H1 (cell line): ENCODE measurements around the gene FOLR3. TPM values are rescaled to one million over a fixed set of nuclear protein-coding genes. Genes with fewer than 3 reads are reported as not detected.

Experiments used
- CTCF ChIA-PET: fragments of 300-600 bp; sonication (Branson Sonifier 250); formaldehyde crosslinking; loops from one replicate; lab custom pipeline; 2021; ENCODE audit not compliant: partially characterized antibody; lab: Charles Lee
- POLR2A ChIA-PET: fragments of 300-600 bp; sonication (Branson Sonifier 250); formaldehyde crosslinking; loops from one replicate; lab custom pipeline; 2021; ENCODE audit warnings: inconsistent platforms; ENCODE audit not compliant: partially characterized antibody; lab: Charles Lee
- DNase-seq, 2 experiments: peaks; one replicate each; pipeline versions ENCODE4 v3.0.0 to v3.0.0-alpha.2; 2010 to 2022; ENCODE audit warnings: low spot score in 2 of 2, low read depth in 1 of 2, mixed read lengths in 1 of 2
- FAIRE-seq: peaks from 2 replicates; lab custom pipeline; 2011; peaks lifted over from hg19 to GRCh38; lab: Jason Lieb, UNC
- H2AFZ ChIP-seq: 2 replicates; pipeline ENCODE4 v1.8.1; 2012; ENCODE audit warnings: low read length, inconsistent platforms
- H2AK5ac ChIP-seq: 2 replicates; pipeline ENCODE4 v1.6.1; 2013; ENCODE audit warnings: low read depth, low read length
- H2BK120ac ChIP-seq: replicated peaks from 2 replicates; pipeline ENCODE3; 2013; ENCODE audit warnings: low read depth, low read length, inconsistent platforms
- H2BK12ac ChIP-seq: 2 replicates; pipeline ENCODE4 v1.6.1; 2013; ENCODE audit warnings: low read depth, low read length
- H2BK15ac ChIP-seq: 2 replicates; pipeline ENCODE4 v1.6.1; 2013; ENCODE audit warnings: low read length
- H2BK20ac ChIP-seq: 2 replicates; pipeline ENCODE4 v1.6.1; 2013; ENCODE audit warnings: low read length
- H2BK5ac ChIP-seq: 2 replicates; pipeline ENCODE4 v1.6.1; 2013; ENCODE audit warnings: low read depth, low read length
- H3K14ac ChIP-seq: 2 replicates; pipeline ENCODE4 v1.6.1; 2013; ENCODE audit warnings: inconsistent platforms; ENCODE audit not compliant: insufficient read length
- H3K18ac ChIP-seq: 2 replicates; pipeline ENCODE4 v1.6.1; 2013; ENCODE audit warnings: low read length; ENCODE audit errors: extremely low read depth
- H3K23ac ChIP-seq: 2 replicates; pipeline ENCODE4 v1.6.1; 2013; ENCODE audit warnings: inconsistent platforms; ENCODE audit not compliant: insufficient read length
- H3K23me2 ChIP-seq: 2 replicates; pipeline ENCODE4 v1.6.1; 2013; ENCODE audit warnings: low read depth, low read length
- H3K27ac ChIP-seq: 2 replicates; pipeline ENCODE4 v1.6.1; 2011; ENCODE audit warnings: low read depth, low read length, inconsistent platforms
- H3K27me3 ChIP-seq, 4 experiments: replicated peaks in 1 of 4; 1 replicate in 1 of 4; 2 replicates in 3 of 4; pipeline versions ENCODE4 v1.6.1 to v1.8.1; 2011 to 2013; ENCODE audit warnings: low read length in 3 of 4, mild to moderate bottlenecking in 3 of 4, inconsistent platforms in 2 of 4, mixed read lengths in 2 of 4, moderate library complexity in 1 of 4; ENCODE audit not compliant: control insufficient read depth in 3 of 4, insufficient read depth in 3 of 4; ENCODE audit errors: extremely low read depth in 1 of 4
- H3K36me3 ChIP-seq, 4 experiments: 2 replicates each; pipeline versions ENCODE4 v1.6.1 to v1.8.1; 2011 to 2013; ENCODE audit warnings: mild to moderate bottlenecking in 4 of 4, low read length in 3 of 4, moderate library complexity in 2 of 4, control low read depth in 1 of 4, inconsistent platforms in 1 of 4; ENCODE audit not compliant: insufficient read depth in 4 of 4, control insufficient read depth in 2 of 4
- H3K4ac ChIP-seq: replicated peaks from 2 replicates; pipeline ENCODE3; 2013; ENCODE audit warnings: low read length, low read depth, mixed read lengths, inconsistent platforms; ENCODE audit not compliant: insufficient read length
- H3K4me1 ChIP-seq, 4 experiments: replicated peaks in 1 of 4; 1 replicate in 1 of 4; 2 replicates in 3 of 4; pipeline versions ENCODE4 v1.6.1 to v1.8.1; 2011 to 2013; ENCODE audit warnings: low read length in 3 of 4, inconsistent platforms in 2 of 4, mixed read lengths in 1 of 4; ENCODE audit not compliant: insufficient read depth in 4 of 4, control insufficient read depth in 3 of 4
- H3K4me2 ChIP-seq, 2 experiments: 2 replicates each; pipeline versions ENCODE4 v1.6.1 to v1.8.1; 2011 to 2013; ENCODE audit warnings: low read depth in 2 of 2, low read length in 2 of 2, control low read depth in 1 of 2, inconsistent platforms in 1 of 2, mild to moderate bottlenecking in 1 of 2; ENCODE audit not compliant: insufficient read depth in 1 of 2
- H3K4me3 ChIP-seq, 4 experiments: fragments of 200-600, 300-600 bp in 1 of 4; sonication (generic), shearing (Covaris generic), sonication (Bioruptor Twin) in 1 of 4; 2 replicates each; pipeline versions ENCODE4 v1.5.1 to v1.8.1; 2011 to 2016; ENCODE audit warnings: low read length in 4 of 4, low read depth in 3 of 4, control low read depth in 2 of 4, inconsistent platforms in 2 of 4, mild to moderate bottlenecking in 2 of 4, mixed read lengths in 1 of 4, moderate library complexity in 1 of 4; ENCODE audit not compliant: insufficient read depth in 2 of 4; ENCODE audit errors: extremely low read depth in 1 of 4
- H3K56ac ChIP-seq: replicated peaks from 2 replicates; pipeline ENCODE3; 2013; ENCODE audit warnings: low read depth, mild to moderate bottlenecking, mixed read lengths, low read length, inconsistent platforms; ENCODE audit not compliant: insufficient read length
- H3K79me1 ChIP-seq: 2 replicates; pipeline ENCODE4 v1.6.1; 2013; ENCODE audit warnings: low read depth, low read length, control low read depth
- H3K79me2 ChIP-seq, 2 experiments: 2 replicates each; pipeline versions ENCODE4 v1.6.1 to v1.8.1; 2012 to 2013; ENCODE audit warnings: low read length in 2 of 2, mild to moderate bottlenecking in 2 of 2, inconsistent platforms in 1 of 2; ENCODE audit not compliant: insufficient read depth in 2 of 2, control insufficient read depth in 1 of 2
- H3K9ac ChIP-seq, 4 experiments: replicated peaks in 1 of 4; 1 replicate in 1 of 4; 2 replicates in 3 of 4; pipeline versions ENCODE4 v1.6.1 to v1.8.1; 2011 to 2013; ENCODE audit warnings: low read depth in 3 of 4, low read length in 3 of 4, control low read depth in 2 of 4, mild to moderate bottlenecking in 2 of 4, moderate library complexity in 2 of 4, inconsistent platforms in 1 of 4; ENCODE audit errors: extremely low read depth in 1 of 4
- H3K9me3 ChIP-seq, 2 experiments: 2 replicates each; pipeline versions ENCODE4 v1.6.1 to v1.8.1; 2012 to 2013; ENCODE audit warnings: mild to moderate bottlenecking in 2 of 2, moderate library complexity in 2 of 2, control low read depth in 1 of 2, inconsistent platforms in 1 of 2, low read depth in 1 of 2, low read length in 1 of 2, mixed read lengths in 1 of 2; ENCODE audit not compliant: insufficient read depth in 2 of 2
- H4K20me1 ChIP-seq, 2 experiments: replicated peaks in 1 of 2; 2 replicates each; pipeline versions ENCODE3 to v1.8.1; 2011 to 2013; ENCODE audit warnings: inconsistent platforms in 2 of 2, low read length in 2 of 2, mild to moderate bottlenecking in 1 of 2; ENCODE audit not compliant: insufficient read depth in 2 of 2, control insufficient read depth in 1 of 2
- H4K5ac ChIP-seq: 2 replicates; pipeline ENCODE4 v1.6.1; 2013; ENCODE audit warnings: low read length, low read depth, mixed read lengths, inconsistent platforms; ENCODE audit not compliant: insufficient read length
- H4K8ac ChIP-seq: 2 replicates; pipeline ENCODE4 v1.8.0; 2013; ENCODE audit warnings: mild to moderate bottlenecking, moderate library complexity, low read length, inconsistent platforms; ENCODE audit not compliant: insufficient read depth; ENCODE audit errors: extremely low read depth
- H4K91ac ChIP-seq: replicated peaks from 2 replicates; pipeline ENCODE3; 2013; ENCODE audit warnings: low read length, mixed read lengths, inconsistent platforms; ENCODE audit not compliant: insufficient read length
- HDAC2 ChIP-seq, 2 experiments: fragments of 300-600 bp in 1 of 2; sonication (generic) in 1 of 2; IDR thresholded peaks; 2 replicates each; pipeline ENCODE4 v1.6.1; 2011 to 2012; ENCODE audit warnings: low read depth in 2 of 2, low read length in 2 of 2, mild to moderate bottlenecking in 2 of 2, moderate library complexity in 2 of 2, borderline replicate concordance in 1 of 2, inconsistent platforms in 1 of 2
- KDM1A ChIP-seq: fragments of 200-600, 300-600 bp; sonication (generic); IDR thresholded peaks from 2 replicates; pipeline ENCODE4 v1.7.1; 2016; ENCODE audit warnings: mild to moderate bottlenecking, low read length, borderline replicate concordance
- RAD21 ChIP-seq, 2 experiments: IDR thresholded peaks in 1 of 2; conservative IDR thresholded peaks in 1 of 2; 2 replicates each; pipeline ENCODE4 v1.6.1; 2011; ENCODE audit warnings: low read depth in 2 of 2, low read length in 2 of 2, improper control_type of control experiment in 1 of 2, inconsistent platforms in 1 of 2, mild to moderate bottlenecking in 1 of 2, moderate library complexity in 1 of 2
- SAP30 ChIP-seq: fragments of 300-600 bp; sonication (generic); IDR thresholded peaks from 2 replicates; pipeline ENCODE4 v1.7.1; 2012; ENCODE audit warnings: low read length, moderate library complexity, mild to moderate bottlenecking, inconsistent platforms; ENCODE audit not compliant: insufficient read depth, insufficient replicate concordance
- WGBS, 2 experiments: shearing (Covaris generic) in 1 of 2; methylation state at CpG; one replicate each; pipeline versions ENCODE4 v1.1.6 to v1.1.7; 2013 to 2015; ENCODE audit warnings: low lambda C conversion rate in 2 of 2, mixed read lengths in 2 of 2, inconsistent platforms in 1 of 2, low coverage in 1 of 2, missing lambda C conversion rate in 1 of 2; ENCODE audit not compliant: insufficient replicate concordance in 2 of 2, insufficient coverage in 1 of 2, insufficient read length in 1 of 2; ENCODE audit errors: extremely low coverage in 1 of 2, missing lambda C conversion rate in 1 of 2; 5-methylcytosine and 5-hydroxymethylcytosine counted together
- polyA plus RNA-seq, 7 experiments: library from polyadenylated mRNA; depleted of rRNA in 3 of 7; stranded (reverse) in 5 of 7; unstranded in 2 of 7; fragments of >200 nt in 5 of 7; fragments of 200-250 nt in 2 of 7; gene quantifications; 1 replicate in 5 of 7; 2 replicates in 1 of 7; 4 replicates in 1 of 7; pipeline versions ENCODE4 v1.2.1 to v1.2.3, GENCODE V29; 2011 to 2013; ENCODE audit warnings: missing spikeins in 2 of 7, mixed read lengths in 2 of 7
- total RNA-seq: library from RNA; stranded (reverse); fragmentation: NEBNext Ultra II Directional; extraction: Animal tissue kit (Norgen Biotek cat#: 25700); gene quantifications from 2 replicates; pipeline ENCODE4 v1.2.1, GENCODE V29; 2021

Gene FOLR3
- total and polyA plus RNA-seq, 2 of the 8 experiments (the other 6 are each of a cell fraction or from before 2014, with no cell fraction given), result not detected

GRCh38 chr11:72111300-72112142 lies 24.0 kb upstream of the FOLR3 start:
- H3K27me3 ChIP-seq, result peaks cover 0 to 6% (median 0%) of the 10 kb centered on the region in 4 experiments; a peak in 6 of 7 replicates
- no peak overlapping the region for H4K91ac ChIP-seq
- H3K36me3 ChIP-seq, result peaks cover 0 to 2% (median 0%) of the 10 kb centered on the region in 4 experiments; a peak in 4 of 8 replicates
- no peaks in the 10 kb centered on the region for H3K9me3 ChIP-seq
- peaks cover 0 to 4% (median 0%) of the 10 kb centered on the region in 4 experiments; a peak in 4 of 7 replicates for H3K4me1 ChIP-seq
- H2AFZ ChIP-seq, result no peak overlapping the region
- peak overlapping the region; percentile 72 to 99 (median 91) for H3K9ac ChIP-seq
- H4K5ac ChIP-seq, result peak overlapping the region; percentile 24
- FAIRE-seq (no peak), DNase-seq (no peak)
- no peak overlapping the region for H3K4ac ChIP-seq
- WGBS, 2 experiments, result 19% methylated on average over 10 of the region's 10 CpGs; no CpG with 5 or more reads in 1 of the 2 experiments
- H2BK15ac ChIP-seq, result no peak overlapping the region
- no peak overlapping the region for H3K18ac ChIP-seq
- peak overlapping the region; percentile 83; the same call in 1 of the 2 replicates for H4K8ac ChIP-seq
- no peaks in the 10 kb centered on the region for H4K20me1 ChIP-seq
- H3K56ac ChIP-seq, result peak overlapping the region; percentile 14
- H2AK5ac ChIP-seq, result peak overlapping the region; percentile 19; the same call in 1 of the 2 replicates
- POLR2A ChIA-PET, result interaction anchor here (0.6 to 2.5 kb wide), 32 partner anchors 9 to 665 kb away, joined by 3 to 41 read pairs (median 5); partner anchors contain the start of genes INPPL1, LAMTOR1, LRRC51 and NUMA1
- peak overlapping the region; percentile 72 for H2BK5ac ChIP-seq
- H3K23me2 ChIP-seq, result peaks cover 4% of the 10 kb centered on the region
- H3K79me2 ChIP-seq, result no peaks in the 10 kb centered on the region
- peak overlapping the region; percentile 76 to 82 for H3K4me2 ChIP-seq
- peak overlapping the region; percentile 78 to 94 (median 87) for H3K4me3 ChIP-seq
- H2BK12ac ChIP-seq, result no peak overlapping the region
- H3K79me1 ChIP-seq, result no peaks in the 10 kb centered on the region; the same call in 1 of the 2 replicates
- H3K23ac ChIP-seq, result no peak overlapping the region
- no peak overlapping the region for H3K14ac ChIP-seq
- CTCF ChIA-PET, result interaction anchor here (1.1 to 2.0 kb wide), 3 partner anchors 72 to 126 kb away, joined by 4 to 8 read pairs (median 5); no protein-coding TSS in a partner anchor
- peak; percentile 75 for TF ChIP-seq KDM1A
- no peak for TF ChIP-seq RAD21 (IDR thresholded peaks at IDR 0.05 in 1 of 2, conservative IDR thresholded peaks at IDR 0.05 in 1 of 2; ENCODE audit: low read depth in 2 of 2, low read length in 2 of 2)
- no peak for TF ChIP-seq HDAC2 (IDR thresholded peaks at IDR 0.05; ENCODE audit: borderline replicate concordance in 1 of 2, low read depth in 2 of 2, low read length in 2 of 2)
- peak; percentile 28 for TF ChIP-seq SAP30
- H3K27ac ChIP-seq, result peak overlapping the region; percentile 77
- no peak overlapping the region for H2BK20ac ChIP-seq
- no peak overlapping the region for H2BK120ac ChIP-seq
